PFSK-1 (cell line): ENCODE measurements around the gene DYRK1A.

ENCODE experiments used
- FOXP2 ChIP-seq: optimal IDR thresholded peaks from 2 replicates; pipeline ENCODE3; 2011; ENCODE audit warnings: borderline replicate concordance, control low read depth, inconsistent platforms; ENCODE audit not compliant: insufficient read depth; ENCODE audit errors: extremely low read length, extremely low read depth
- POLR2AphosphoS5 ChIP-seq: IDR thresholded peaks from 2 replicates; pipeline ENCODE4 v1.6.1; 2012; ENCODE audit warnings: low read depth, mild to moderate bottlenecking, control low read depth, low read length, moderate library complexity
- REST ChIP-seq, 2 experiments: IDR thresholded peaks; 2 replicates each; pipeline versions ENCODE4 v1.6.1 to v1.8.0; 2011 to 2012; ENCODE audit warnings: low read depth in 2 of 2, low read length in 2 of 2, control low read depth in 1 of 2, inconsistent platforms in 1 of 2, mild to moderate bottlenecking in 1 of 2, moderate library complexity in 1 of 2; ENCODE audit not compliant: insufficient read depth in 1 of 2
- TAF1 ChIP-seq: IDR thresholded peaks from 2 replicates; pipeline ENCODE4 v1.6.1; 2012; ENCODE audit warnings: low read length, control low read depth, borderline replicate concordance; ENCODE audit not compliant: insufficient read depth

- TF ChIP-seq FOXP2: no peak
- no peak for TF ChIP-seq REST (IDR thresholded peaks at IDR 0.05; ENCODE audit: insufficient read depth in 1 of 2, low read depth in 2 of 2, low read length in 2 of 2)
- TF ChIP-seq TAF1: no peak
- no peak for TF ChIP-seq POLR2AphosphoS5
These were observed 141.8 kb downstream of the DYRK1A start for GRCh38 chr21:37508341-37508740.
